ENCODE results near the gene CHST8.

Gene CHST8

GRCh38 chr19:33722456-33723239 lies 100.9 kb downstream of the CHST8 start:
- in situ Hi-C loops (cut with HindIII; ENCODE audit: low sequenced_read_pairs), result loop anchor here (5.0 to 10.0 kb wide), 2 partner anchors 95 to 308 kb away; no protein-coding TSS in a partner anchor
- no peak for DNase-seq (ENCODE audit: low read depth)
- TF ChIP-seq CTCF (IDR thresholded peaks at IDR 0.05; ENCODE audit: low read depth, low read length, missing control alignments), result no peak
- no peak overlapping the region for H3K4me3 ChIP-seq (ENCODE audit: low read depth, low read length)

GRCh38 chr19:33723512-33723911 lies 101.8 kb downstream of the CHST8 start:
- no peak overlapping the region for H3K4me3 ChIP-seq (ENCODE audit: low read depth, low read length)
- no peak for DNase-seq (ENCODE audit: low read depth)
- in situ Hi-C loops (cut with HindIII; ENCODE audit: low sequenced_read_pairs), result loop anchor here (5.0 to 10.0 kb wide), 2 partner anchors 94 to 309 kb away; no protein-coding TSS in a partner anchor
- no peak for TF ChIP-seq CTCF (IDR thresholded peaks at IDR 0.05; ENCODE audit: low read depth, low read length, missing control alignments)

- no peak for DNase-seq (ENCODE audit: low read depth)
- no peak overlapping the region for H3K4me3 ChIP-seq (ENCODE audit: low read depth, low read length)
- TF ChIP-seq CTCF (IDR thresholded peaks at IDR 0.05; ENCODE audit: low read depth, low read length, missing control alignments), result no peak
- in situ Hi-C loops (cut with HindIII; ENCODE audit: low sequenced_read_pairs), result loop anchor here (5.0 to 10.0 kb wide), 2 partner anchors 93 to 309 kb away; no protein-coding TSS in a partner anchor
Measured at GRCh38 chr19:33724021-33724720, 102.4 kb downstream of the CHST8 start.

GRCh38 chr19:33724721-33725060 lies 102.9 kb downstream of the CHST8 start:
- in situ Hi-C loops (cut with HindIII; ENCODE audit: low sequenced_read_pairs), result loop anchor here (5.0 to 10.0 kb wide), 2 partner anchors 93 to 310 kb away; no protein-coding TSS in a partner anchor
- no peak for DNase-seq (ENCODE audit: low read depth)
- no peak for TF ChIP-seq CTCF (IDR thresholded peaks at IDR 0.05; ENCODE audit: low read depth, low read length, missing control alignments)
- no peak overlapping the region for H3K4me3 ChIP-seq (ENCODE audit: low read depth, low read length)

- no peak for DNase-seq (ENCODE audit: low read depth)
- in situ Hi-C loops (cut with HindIII; ENCODE audit: low sequenced_read_pairs), result loop anchor here (10.0 kb wide), 1 partner anchor 311 kb away; no protein-coding TSS in a partner anchor
- H3K4me3 ChIP-seq (ENCODE audit: low read depth, low read length), result no peak overlapping the region
- TF ChIP-seq CTCF (IDR thresholded peaks at IDR 0.05; ENCODE audit: low read depth, low read length, missing control alignments), result no peak
Measured at GRCh38 chr19:33725567-33725966, 103.8 kb downstream of the CHST8 start.

- in situ Hi-C loops (cut with HindIII; ENCODE audit: low sequenced_read_pairs), result loop anchor here (10.0 kb wide), 1 partner anchor 312 kb away; no protein-coding TSS in a partner anchor
- no peak overlapping the region for H3K4me3 ChIP-seq (ENCODE audit: low read depth, low read length)
- TF ChIP-seq CTCF (IDR thresholded peaks at IDR 0.05; ENCODE audit: low read depth, low read length, missing control alignments), result no peak
- no peak for DNase-seq (ENCODE audit: low read depth)
Measured at GRCh38 chr19:33726756-33727155, 105.0 kb downstream of the CHST8 start.
